Loucy (cell line): ENCODE data around the gene FARS2.

Experiments used
- H2AFZ ChIP-seq: fragments of 200-600 bp; sonication (generic); 2 replicates; pipeline ENCODE4 v1.6.0; 2016; ENCODE audit warnings: antibody characterized with exemption, mild to moderate bottlenecking, low read length, moderate library complexity
- H3F3A ChIP-seq: fragments of 200-600 bp; 2 replicates; pipeline ENCODE4 v1.6.0; 2016; ENCODE audit warnings: antibody characterized with exemption, low read depth, mild to moderate bottlenecking
- H3K27me3 ChIP-seq: fragments of 200-600 bp; sonication (generic); 2 replicates; pipeline ENCODE4 v1.6.1; 2014; ENCODE audit warnings: low read length, mild to moderate bottlenecking; ENCODE audit not compliant: insufficient read depth, poor library complexity, severe bottlenecking
- H3K36me3 ChIP-seq: fragments of 200-600 bp; sonication (generic); 2 replicates; pipeline ENCODE4 v1.6.1; 2016; ENCODE audit warnings: low read length; ENCODE audit not compliant: insufficient read depth
- H3K4me1 ChIP-seq: fragments of 200-600 bp; sonication (generic); 2 replicates; pipeline ENCODE4 v1.5.1; 2014; ENCODE audit warnings: low read length, mild to moderate bottlenecking; ENCODE audit not compliant: insufficient read depth, poor library complexity, severe bottlenecking
- H3K4me2 ChIP-seq: fragments of 200-600 bp; sonication (generic); 2 replicates; pipeline ENCODE4 v1.6.0; 2014; ENCODE audit warnings: antibody characterized with exemption, low read length, low read depth, mild to moderate bottlenecking; ENCODE audit not compliant: poor library complexity, severe bottlenecking
- H3K4me3 ChIP-seq: fragments of 200-600 bp; sonication (generic); 2 replicates; pipeline ENCODE4 v1.5.1; 2014; ENCODE audit warnings: low read length, mild to moderate bottlenecking, mixed read lengths; ENCODE audit not compliant: poor library complexity, severe bottlenecking
- H3K79me2 ChIP-seq: fragments of 200-600 bp; sonication (generic); 2 replicates; pipeline ENCODE4 v1.6.1; 2014; ENCODE audit warnings: low read length; ENCODE audit not compliant: insufficient read depth
- H3K9ac ChIP-seq: fragments of 200-600 bp; sonication (generic); 2 replicates; pipeline ENCODE4 v1.6.0; 2014; ENCODE audit warnings: mild to moderate bottlenecking, low read depth, low read length, moderate library complexity; ENCODE audit not compliant: poor library complexity, severe bottlenecking
- H3K9me2 ChIP-seq: fragments of 200-600 bp; sonication (generic); replicated peaks from 2 replicates; pipeline ENCODE4 v1.6.1; 2016; ENCODE audit warnings: low read depth, low read length, mixed read lengths
- H3K9me3 ChIP-seq: fragments of 200-600 bp; sonication (generic); 2 replicates; pipeline ENCODE4 v1.6.1; 2014; ENCODE audit warnings: mild to moderate bottlenecking, antibody characterized with exemption, low read length, low read depth; ENCODE audit not compliant: insufficient read depth
- H4K20me1 ChIP-seq: fragments of 200-600 bp; sonication (generic); 2 replicates; pipeline ENCODE4 v1.6.0; 2014; ENCODE audit warnings: antibody characterized with exemption, low read length, mild to moderate bottlenecking; ENCODE audit not compliant: insufficient read depth, poor library complexity, severe bottlenecking
- EZH2phosphoT487 ChIP-seq: fragments of 200-600 bp; IDR thresholded peaks from 2 replicates; pipeline ENCODE4 v1.6.1; 2018; ENCODE audit warnings: antibody characterized with exemption, mild to moderate bottlenecking, moderate library complexity, borderline replicate concordance
- TF ChIP-seq, protein P1 (sequence below): fragments of 200-600 bp; sonication (generic); conservative IDR thresholded peaks from 2 replicates; pipeline ENCODE4 v1.5.1; 2014; ENCODE audit warnings: mild to moderate bottlenecking, antibody characterized with exemption, low read length

The FARS2 gene

DNA sequence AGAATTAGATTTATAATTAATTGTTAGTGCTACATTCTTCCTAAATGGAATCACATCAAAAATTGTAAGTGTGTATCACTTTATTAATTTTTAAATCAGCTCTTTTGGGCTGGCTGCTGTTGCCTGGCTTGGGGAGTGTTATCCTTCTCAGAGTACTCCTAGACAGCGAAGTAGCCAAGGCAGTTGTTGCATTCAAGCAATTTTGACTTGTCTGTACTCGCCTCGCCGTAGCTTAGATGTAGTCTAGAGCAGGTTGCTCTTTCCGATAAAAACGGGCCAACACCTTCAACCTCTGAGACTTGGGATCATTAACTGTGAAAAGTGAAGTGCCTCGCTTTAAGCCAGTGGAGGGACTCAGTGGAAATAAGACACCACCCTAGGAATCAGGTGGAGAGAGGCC lies 151.3 kb downstream of the FARS2 start:
- H3K9ac ChIP-seq: no peak overlapping the region
- no peak overlapping the region for H3K4me3 ChIP-seq
- H3K36me3 ChIP-seq: no peaks in the 10 kb centered on the region
- no peaks in the 10 kb centered on the region for H3K9me3 ChIP-seq
- no peaks in the 10 kb centered on the region for H3K79me2 ChIP-seq
- H3K4me1 ChIP-seq: no peaks in the 10 kb centered on the region
- TF ChIP-seq, protein P1, sequence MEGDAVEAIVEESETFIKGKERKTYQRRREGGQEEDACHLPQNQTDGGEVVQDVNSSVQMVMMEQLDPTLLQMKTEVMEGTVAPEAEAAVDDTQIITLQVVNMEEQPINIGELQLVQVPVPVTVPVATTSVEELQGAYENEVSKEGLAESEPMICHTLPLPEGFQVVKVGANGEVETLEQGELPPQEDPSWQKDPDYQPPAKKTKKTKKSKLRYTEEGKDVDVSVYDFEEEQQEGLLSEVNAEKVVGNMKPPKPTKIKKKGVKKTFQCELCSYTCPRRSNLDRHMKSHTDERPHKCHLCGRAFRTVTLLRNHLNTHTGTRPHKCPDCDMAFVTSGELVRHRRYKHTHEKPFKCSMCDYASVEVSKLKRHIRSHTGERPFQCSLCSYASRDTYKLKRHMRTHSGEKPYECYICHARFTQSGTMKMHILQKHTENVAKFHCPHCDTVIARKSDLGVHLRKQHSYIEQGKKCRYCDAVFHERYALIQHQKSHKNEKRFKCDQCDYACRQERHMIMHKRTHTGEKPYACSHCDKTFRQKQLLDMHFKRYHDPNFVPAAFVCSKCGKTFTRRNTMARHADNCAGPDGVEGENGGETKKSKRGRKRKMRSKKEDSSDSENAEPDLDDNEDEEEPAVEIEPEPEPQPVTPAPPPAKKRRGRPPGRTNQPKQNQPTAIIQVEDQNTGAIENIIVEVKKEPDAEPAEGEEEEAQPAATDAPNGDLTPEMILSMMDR: no peak
- no peak for TF ChIP-seq EZH2phosphoT487
- H3F3A ChIP-seq: no peaks in the 10 kb centered on the region
- H3K27me3 ChIP-seq: no peaks in the 10 kb centered on the region
- no peaks in the 10 kb centered on the region for H3K9me2 ChIP-seq
- no peaks in the 10 kb centered on the region for H4K20me1 ChIP-seq
- no peak overlapping the region for H2AFZ ChIP-seq
- no peak overlapping the region for H3K4me2 ChIP-seq

DNA sequence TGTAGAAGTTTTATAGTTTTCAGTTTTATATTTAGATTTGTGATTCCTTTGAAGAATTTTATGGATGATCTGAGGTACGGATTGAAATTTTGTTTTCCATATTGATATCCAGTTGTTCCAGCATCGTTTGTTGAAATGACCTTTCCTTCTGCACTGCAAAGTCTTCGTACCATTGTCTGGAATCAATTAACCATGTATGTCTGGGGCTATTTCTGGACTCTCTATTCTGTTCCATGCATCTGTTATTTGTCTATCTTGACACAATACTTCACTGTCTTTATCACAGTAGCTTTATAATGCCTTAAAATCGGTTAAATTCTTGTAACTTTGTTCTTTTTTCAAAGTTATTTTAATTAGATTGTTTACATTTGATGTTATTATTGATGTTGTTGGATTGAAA lies 154.9 kb downstream of the FARS2 start:
- Histone ChIP-seq H3F3A (no peaks in the 10 kb centered on the region), H2AFZ (no peak overlapping the region), H3K27me3 (no peaks in the 10 kb centered on the region), H3K4me1 (no peaks in the 10 kb centered on the region), H3K79me2 (no peaks in the 10 kb centered on the region), H3K9ac (no peak overlapping the region), H3K9me2 (no peaks in the 10 kb centered on the region), H3K4me3 (no peak overlapping the region), H3K9me3 (no peaks in the 10 kb centered on the region), H3K36me3 (no peaks in the 10 kb centered on the region), H3K4me2 (no peak overlapping the region), H4K20me1 (no peaks in the 10 kb centered on the region)
- TF ChIP-seq, protein P1: no peak
- no peak for TF ChIP-seq EZH2phosphoT487

DNA sequence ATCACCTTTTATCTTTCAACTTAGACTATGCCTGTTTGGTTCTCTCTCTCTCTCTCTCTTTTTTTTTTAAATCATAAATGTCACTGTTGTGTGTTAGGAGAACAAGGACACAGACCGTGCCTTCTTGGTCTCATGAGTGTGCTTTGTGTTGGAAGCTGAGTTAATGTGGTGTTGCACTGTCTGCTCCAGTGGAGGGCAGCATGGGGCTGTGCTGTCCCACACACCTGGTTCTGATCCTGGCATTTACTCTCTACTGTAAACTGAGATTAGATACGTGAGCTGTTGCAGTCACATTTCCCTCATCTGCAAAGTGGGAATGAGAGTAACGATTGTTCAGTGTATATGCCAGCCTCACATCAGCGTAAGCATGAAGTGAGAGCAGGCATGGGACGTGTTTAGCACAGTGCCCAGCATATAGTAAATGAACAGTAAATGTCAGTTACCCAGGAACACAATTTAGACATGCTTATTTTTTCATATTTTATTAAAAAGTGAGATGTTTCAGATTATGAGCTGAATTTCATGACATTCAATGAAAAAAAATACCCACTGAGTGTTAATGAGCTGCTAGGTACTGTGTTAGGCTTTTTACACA lies 161.1 kb downstream of the FARS2 start:
- H3K4me3 ChIP-seq: no peak overlapping the region
- H3K4me1 ChIP-seq: no peaks in the 10 kb centered on the region
- H4K20me1 ChIP-seq: no peaks in the 10 kb centered on the region
- no peaks in the 10 kb centered on the region for H3K79me2 ChIP-seq
- no peaks in the 10 kb centered on the region for H3K9me3 ChIP-seq
- H3F3A ChIP-seq: no peaks in the 10 kb centered on the region
- TF ChIP-seq EZH2phosphoT487: no peak
- TF ChIP-seq, protein P1: peak; percentile 71
- no peaks in the 10 kb centered on the region for H3K9me2 ChIP-seq
- H3K36me3 ChIP-seq: no peaks in the 10 kb centered on the region
- no peak overlapping the region for H2AFZ ChIP-seq
- H3K27me3 ChIP-seq: no peaks in the 10 kb centered on the region
- no peak overlapping the region for H3K9ac ChIP-seq
- no peak overlapping the region for H3K4me2 ChIP-seq
